Activated CD4-positive, alpha-beta memory T cell treated with anti-CD3 and anti-CD28 coated beads for 36 hours (primary cell): ENCODE results near the gene CYP2A13. TPM values are rescaled to one million over a fixed set of nuclear protein-coding genes. Genes with fewer than 3 reads are reported as not detected.
"Not testable (repeated sequence)": the region's sequence is repeated elsewhere in the genome, so short reads cannot be mapped to it uniquely, and the experiment has no call there.

Source experiments
- CTCF ChIA-PET: fragments of 350-600 bp; sonication (Branson Sonifier 250); formaldehyde crosslinking; loops from one replicate; lab custom pipeline; 2021; ENCODE audit warnings: antibody characterized with exemption, inconsistent platforms; lab: Charles Lee
- POLR2A ChIA-PET: fragments of 350-600 bp; sonication (Branson Sonifier 250); formaldehyde crosslinking; loops from one replicate; lab custom pipeline; 2021; ENCODE audit warnings: antibody characterized with exemption; lab: Charles Lee
- DNase-seq: peaks from one replicate; pipeline ENCODE4 v3.0.0-alpha.2; 2020
- H3K27ac Mint-ChIP-seq: one replicate; pipeline ENCODE4 v1.8.0; 2021; ENCODE audit warnings: mixed read lengths
- H3K27me3 Mint-ChIP-seq: one replicate; pipeline ENCODE4 v1.8.0; 2021; ENCODE audit warnings: mixed read lengths
- H3K36me3 Mint-ChIP-seq: one replicate; pipeline ENCODE4 v1.8.0; 2021; ENCODE audit warnings: mixed read lengths
- H3K4me1 Mint-ChIP-seq: one replicate; pipeline ENCODE4 v1.8.0; 2021; ENCODE audit warnings: low read depth, mixed read lengths
- H3K4me3 Mint-ChIP-seq: one replicate; pipeline ENCODE4 v1.8.0; 2021; ENCODE audit warnings: mild to moderate bottlenecking, mixed read lengths
- H3K9me3 Mint-ChIP-seq: one replicate; pipeline ENCODE4 v1.8.0; 2021; ENCODE audit warnings: mixed read lengths
- intact Hi-C: fragments of 100-400 bp; cut with micrococcal nuclease; formaldehyde crosslinking; loops from one replicate; pipeline ENCODE4 v1.15.1; 2023
- total RNA-seq, 2 experiments: library from RNA; stranded (reverse); gene quantifications; one replicate each; pipeline ENCODE4 v1.2.3, GENCODE V29; 2021

Gene CYP2A13
- total RNA-seq, 2 experiments from 2014 or later, result not detected

DNA sequence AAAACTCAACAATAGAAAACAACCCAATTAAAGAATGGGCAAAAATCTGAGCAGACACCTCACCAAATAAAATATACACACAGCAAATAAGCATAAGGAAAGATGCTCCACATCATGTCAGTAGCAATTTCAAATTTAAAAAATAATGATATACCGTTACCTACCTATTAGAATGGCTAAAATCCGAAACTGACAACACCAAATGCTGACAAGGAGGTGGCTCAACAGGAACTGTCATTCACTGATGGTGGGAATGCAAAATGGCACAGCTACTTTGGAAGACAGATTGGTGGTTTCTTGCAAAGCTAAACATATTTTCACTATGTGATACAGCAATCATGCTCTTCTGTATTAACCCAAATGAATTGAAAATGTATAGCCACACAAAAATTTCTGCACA is 9.1 kb downstream of the CYP2A13 start:
- ChIA-PET CTCF (no interaction called here), POLR2A (no interaction called here)
- no peak for DNase-seq
- intact Hi-C loops, result no loop called here
- Mint-ChIP-seq H3K9me3 (peaks cover 14% of the 10 kb centered on the region), H3K27me3 (peaks cover 32% of the 10 kb centered on the region), H3K36me3 (peaks cover 7% of the 10 kb centered on the region), H3K4me1 (no peaks in the 10 kb centered on the region), H3K4me3 (no peak overlapping the region), H3K27ac (no peak overlapping the region)

DNA sequence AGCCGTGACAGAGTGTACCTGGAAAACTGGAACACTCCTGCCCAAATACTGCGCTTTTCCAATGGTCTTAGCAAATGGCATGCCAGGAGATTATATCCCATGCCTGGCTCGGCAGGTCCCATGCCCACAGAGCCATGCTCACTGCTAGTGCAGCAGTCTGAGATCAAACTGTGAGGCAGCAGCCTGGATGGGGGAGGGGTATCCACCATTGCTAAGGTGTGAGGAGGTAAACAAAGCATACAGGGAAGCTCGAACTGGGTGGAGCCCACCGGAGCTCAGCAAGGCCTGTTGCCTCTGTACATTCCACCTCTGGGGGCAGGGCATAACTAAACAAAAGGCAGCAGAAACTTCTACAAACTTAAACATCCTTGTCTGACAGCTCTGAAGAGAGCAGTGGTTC is 10.5 kb downstream of the CYP2A13 start:
- DNase-seq, result no peak
- ChIA-PET CTCF (no interaction called here), POLR2A (no interaction called here)
- no peak overlapping the region for H3K27ac Mint-ChIP-seq
- H3K9me3 Mint-ChIP-seq, result peaks cover 17% of the 10 kb centered on the region
- H3K27me3 Mint-ChIP-seq, result peaks cover 26% of the 10 kb centered on the region
- no peaks in the 10 kb centered on the region for H3K4me1 Mint-ChIP-seq
- peaks cover 9% of the 10 kb centered on the region for H3K36me3 Mint-ChIP-seq
- H3K4me3 Mint-ChIP-seq, result no peak overlapping the region
- intact Hi-C loops, result no loop called here

DNA sequence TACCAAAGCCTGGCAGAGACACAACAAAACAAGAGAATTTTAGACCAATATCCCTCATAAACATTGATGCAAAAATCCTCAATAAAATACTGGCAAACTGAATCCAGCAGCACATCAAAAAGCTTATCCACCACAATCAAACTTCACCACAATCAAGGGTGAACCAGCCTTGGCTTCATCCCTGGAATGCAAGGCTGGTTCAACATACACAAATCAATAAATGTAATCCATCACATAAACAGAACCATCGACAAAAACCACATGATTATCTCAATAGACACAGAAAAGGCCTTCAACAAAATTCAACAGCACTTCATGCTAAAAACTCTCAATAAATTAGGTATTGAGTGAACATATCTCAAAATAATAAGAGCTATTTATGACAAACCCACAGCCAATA is 14.0 kb downstream of the CYP2A13 start:
- CTCF ChIA-PET, H3K27ac Mint-ChIP-seq, POLR2A ChIA-PET, H3K4me3 Mint-ChIP-seq, H3K27me3 Mint-ChIP-seq, DNase-seq, intact Hi-C loops, H3K4me1 Mint-ChIP-seq: not testable (repeated sequence)
- H3K9me3 Mint-ChIP-seq, result peaks cover 23% of the 10 kb centered on the region
- peaks cover 12% of the 10 kb centered on the region for H3K36me3 Mint-ChIP-seq

DNA sequence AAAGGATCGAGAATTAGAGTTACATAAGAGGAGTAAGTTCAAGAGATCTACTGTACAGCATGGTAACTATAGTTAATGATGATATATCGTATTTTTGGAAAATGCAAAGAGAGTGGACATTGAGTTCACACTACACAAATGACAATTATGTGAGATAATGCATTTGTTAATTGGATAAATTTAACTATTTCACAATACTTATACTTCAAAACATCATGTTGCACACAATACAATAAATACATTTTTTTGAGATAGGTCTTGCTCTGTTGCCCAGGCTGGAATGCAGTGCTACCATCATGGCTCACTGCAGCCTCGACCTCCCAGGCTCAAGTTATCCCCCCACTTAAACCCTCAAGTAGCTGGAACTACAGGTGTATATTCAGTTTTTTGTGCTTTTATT is 17.9 kb downstream of the CYP2A13 start:
- DNase-seq, result no peak
- no peaks in the 10 kb centered on the region for H3K4me1 Mint-ChIP-seq
- intact Hi-C loops, result no loop called here
- POLR2A ChIA-PET, result no interaction called here
- H3K4me3 Mint-ChIP-seq, result no peak overlapping the region
- peaks cover 9% of the 10 kb centered on the region for H3K36me3 Mint-ChIP-seq
- CTCF ChIA-PET, result no interaction called here
- no peaks in the 10 kb centered on the region for H3K27me3 Mint-ChIP-seq
- peaks cover 20% of the 10 kb centered on the region for H3K9me3 Mint-ChIP-seq
- no peak overlapping the region for H3K27ac Mint-ChIP-seq

DNA sequence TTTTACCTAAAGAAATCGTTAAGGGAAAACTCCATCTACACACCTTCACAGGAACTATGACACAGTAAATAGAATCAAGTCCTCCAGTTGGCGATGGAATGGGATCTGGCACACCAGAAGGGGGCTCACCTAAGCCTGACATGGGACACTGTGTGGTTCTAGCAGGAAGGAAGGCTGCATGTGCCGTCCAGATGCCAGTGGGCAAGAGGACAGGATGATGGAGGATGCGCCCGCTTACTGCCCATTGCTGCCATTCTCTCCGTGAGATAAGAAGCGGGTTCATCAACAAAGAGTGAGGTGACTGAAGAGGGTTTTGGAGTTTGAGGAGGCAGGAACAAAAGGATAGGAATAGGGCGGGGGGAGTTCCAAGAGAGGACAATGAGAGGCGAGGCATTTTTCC is 23.0 kb downstream of the CYP2A13 start:
- CTCF ChIA-PET, result interaction anchor here (0.9 kb wide), 1 partner anchor 12 kb away, joined by 3 read pairs; no protein-coding TSS in a partner anchor
- Mint-ChIP-seq H3K27me3 (no peaks in the 10 kb centered on the region), H3K4me3 (no peak overlapping the region), H3K36me3 (no peaks in the 10 kb centered on the region), H3K27ac (no peak overlapping the region), H3K4me1 (no peaks in the 10 kb centered on the region), H3K9me3 (no peaks in the 10 kb centered on the region)
- POLR2A ChIA-PET, result no interaction called here
- intact Hi-C loops, result no loop called here
- peak; percentile 3 for DNase-seq

DNA sequence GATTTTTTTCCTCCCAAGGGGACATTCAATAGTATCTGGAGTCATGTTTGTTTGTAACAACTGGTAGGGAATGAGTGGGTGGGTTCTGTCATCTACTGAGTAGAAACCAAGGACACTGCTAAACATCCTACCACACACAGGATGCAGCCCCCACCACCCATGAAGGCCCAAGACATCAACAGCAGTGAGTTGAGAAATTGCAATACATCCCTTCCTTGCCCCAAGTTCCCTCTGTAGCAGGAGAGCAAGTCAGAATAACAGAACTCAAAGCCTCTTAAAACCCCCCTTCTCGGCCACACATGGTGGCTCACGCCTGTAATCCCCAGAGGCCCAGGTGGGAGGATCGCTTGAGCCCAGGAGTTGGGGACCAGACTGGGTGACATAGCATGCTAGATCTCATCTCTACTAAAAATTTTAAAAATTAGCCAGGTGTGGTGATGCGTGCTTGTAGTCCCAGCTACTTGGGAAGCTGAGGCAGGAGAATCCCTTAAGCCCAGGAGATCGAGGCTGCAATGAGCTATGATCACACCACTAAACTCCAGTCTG is 23.6 kb downstream of the CYP2A13 start:
- POLR2A ChIA-PET, result no interaction called here
- Mint-ChIP-seq H3K36me3 (no peaks in the 10 kb centered on the region), H3K27me3 (no peaks in the 10 kb centered on the region), H3K9me3 (no peaks in the 10 kb centered on the region), H3K4me3 (no peak overlapping the region), H3K27ac (no peak overlapping the region), H3K4me1 (no peaks in the 10 kb centered on the region)
- CTCF ChIA-PET, result interaction anchor here (1.0 to 2.0 kb wide), 2 partner anchors 15 to 33 kb away, joined by 3 to 5 read pairs; no protein-coding TSS in a partner anchor
- intact Hi-C loops, result no loop called here
- peak; percentile 3 for DNase-seq

DNA sequence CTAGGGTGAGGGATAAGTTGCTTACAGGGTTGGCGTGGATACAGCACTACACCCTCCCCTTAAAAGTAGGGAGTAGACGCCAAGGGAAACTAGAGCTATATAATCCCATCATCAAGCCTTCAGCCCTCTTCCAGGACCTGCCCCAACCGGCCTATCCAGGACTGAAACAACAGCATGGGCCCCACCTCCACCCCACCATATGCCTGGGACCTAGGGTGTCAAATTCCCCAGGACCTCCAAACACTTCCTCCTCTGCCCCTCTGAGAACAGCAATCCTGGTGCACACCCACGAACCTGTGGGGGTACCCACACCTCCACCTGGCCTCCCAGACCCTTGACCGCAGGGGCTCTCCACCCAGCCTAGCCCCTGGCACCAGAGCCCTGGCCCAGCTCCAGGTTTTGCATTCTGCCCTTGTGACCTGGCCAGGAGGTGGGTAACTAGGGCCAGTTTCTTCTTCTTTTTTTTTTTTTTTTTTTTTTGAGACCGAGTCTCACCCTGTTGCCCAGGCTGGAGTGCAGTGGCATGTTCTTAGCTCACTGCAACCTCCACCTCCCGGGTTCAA is 24.6 kb downstream of the CYP2A13 start:
- CTCF ChIA-PET, result interaction anchor here (1.0 to 2.0 kb wide), 2 partner anchors 14 to 32 kb away, joined by 3 to 5 read pairs; no protein-coding TSS in a partner anchor
- DNase-seq, result no peak
- no peaks in the 10 kb centered on the region for H3K27me3 Mint-ChIP-seq
- no peak overlapping the region for H3K4me3 Mint-ChIP-seq
- no peaks in the 10 kb centered on the region for H3K36me3 Mint-ChIP-seq
- POLR2A ChIA-PET, result no interaction called here
- no peaks in the 10 kb centered on the region for H3K9me3 Mint-ChIP-seq
- H3K4me1 Mint-ChIP-seq, result no peaks in the 10 kb centered on the region
- no peak overlapping the region for H3K27ac Mint-ChIP-seq
- intact Hi-C loops, result no loop called here

DNA sequence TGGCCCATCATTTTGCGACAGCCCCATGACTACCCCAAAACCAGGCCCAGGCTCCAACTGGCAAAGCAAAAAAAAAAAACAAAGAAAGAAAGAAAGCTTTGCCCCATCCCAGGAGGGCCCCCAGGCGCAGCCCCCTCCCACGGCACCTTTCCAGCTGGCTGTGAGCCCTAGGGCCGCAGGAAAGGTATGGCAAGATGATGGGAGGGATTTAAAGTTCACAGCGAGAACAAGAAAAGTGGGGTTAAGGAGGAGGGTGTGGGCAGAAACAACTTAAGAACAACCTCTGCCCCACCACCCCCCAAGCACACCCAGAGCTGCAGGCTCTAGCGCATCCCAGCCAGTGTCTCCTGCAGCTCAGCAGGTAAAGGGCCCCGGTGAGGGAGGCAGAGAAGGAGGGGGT is 25.9 kb downstream of the CYP2A13 start, which contains the start of gene CYP2F1:
TSS of gene CYP2F1 (plus strand) at position 301 of the 400 bp plus-strand sequence. CDS start 1,757 bp downstream, outside the sequence.
- no peak for DNase-seq
- CTCF ChIA-PET, result interaction anchor here (2.0 kb wide), 1 partner anchor 30 kb away, joined by 5 read pairs; no protein-coding TSS in a partner anchor
- no peaks in the 10 kb centered on the region for H3K27me3 Mint-ChIP-seq
- intact Hi-C loops, result no loop called here
- no peaks in the 10 kb centered on the region for H3K4me1 Mint-ChIP-seq
- H3K9me3 Mint-ChIP-seq, result no peaks in the 10 kb centered on the region
- H3K36me3 Mint-ChIP-seq, result no peaks in the 10 kb centered on the region
- H3K27ac Mint-ChIP-seq, result no peak within 1 kb of the TSS
- POLR2A ChIA-PET, result no interaction called here
- no peak within 1 kb of the TSS for H3K4me3 Mint-ChIP-seq

DNA sequence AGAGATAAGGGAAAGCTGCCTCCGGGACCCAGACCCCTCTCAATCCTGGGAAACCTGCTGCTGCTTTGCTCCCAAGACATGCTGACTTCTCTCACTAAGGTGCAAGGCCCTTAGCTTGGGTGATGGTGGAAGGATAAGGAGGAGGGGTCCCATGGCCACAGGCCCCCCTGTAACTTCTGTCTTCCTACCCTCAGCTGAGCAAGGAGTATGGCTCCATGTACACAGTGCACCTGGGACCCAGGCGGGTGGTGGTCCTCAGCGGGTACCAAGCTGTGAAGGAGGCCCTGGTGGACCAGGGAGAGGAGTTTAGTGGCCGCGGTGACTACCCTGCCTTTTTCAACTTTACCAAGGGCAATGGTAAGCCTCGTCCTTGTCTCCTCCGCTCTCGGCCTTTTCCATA is 28.0 kb downstream of the CYP2A13 start:
- Mint-ChIP-seq H3K27ac (no peak overlapping the region), H3K9me3 (no peaks in the 10 kb centered on the region), H3K27me3 (no peaks in the 10 kb centered on the region), H3K4me3 (no peak overlapping the region), H3K36me3 (no peaks in the 10 kb centered on the region), H3K4me1 (peaks cover 11% of the 10 kb centered on the region)
- no peak for DNase-seq
- intact Hi-C loops, result no loop called here
- ChIA-PET POLR2A (no interaction called here), CTCF (no interaction called here)

DNA sequence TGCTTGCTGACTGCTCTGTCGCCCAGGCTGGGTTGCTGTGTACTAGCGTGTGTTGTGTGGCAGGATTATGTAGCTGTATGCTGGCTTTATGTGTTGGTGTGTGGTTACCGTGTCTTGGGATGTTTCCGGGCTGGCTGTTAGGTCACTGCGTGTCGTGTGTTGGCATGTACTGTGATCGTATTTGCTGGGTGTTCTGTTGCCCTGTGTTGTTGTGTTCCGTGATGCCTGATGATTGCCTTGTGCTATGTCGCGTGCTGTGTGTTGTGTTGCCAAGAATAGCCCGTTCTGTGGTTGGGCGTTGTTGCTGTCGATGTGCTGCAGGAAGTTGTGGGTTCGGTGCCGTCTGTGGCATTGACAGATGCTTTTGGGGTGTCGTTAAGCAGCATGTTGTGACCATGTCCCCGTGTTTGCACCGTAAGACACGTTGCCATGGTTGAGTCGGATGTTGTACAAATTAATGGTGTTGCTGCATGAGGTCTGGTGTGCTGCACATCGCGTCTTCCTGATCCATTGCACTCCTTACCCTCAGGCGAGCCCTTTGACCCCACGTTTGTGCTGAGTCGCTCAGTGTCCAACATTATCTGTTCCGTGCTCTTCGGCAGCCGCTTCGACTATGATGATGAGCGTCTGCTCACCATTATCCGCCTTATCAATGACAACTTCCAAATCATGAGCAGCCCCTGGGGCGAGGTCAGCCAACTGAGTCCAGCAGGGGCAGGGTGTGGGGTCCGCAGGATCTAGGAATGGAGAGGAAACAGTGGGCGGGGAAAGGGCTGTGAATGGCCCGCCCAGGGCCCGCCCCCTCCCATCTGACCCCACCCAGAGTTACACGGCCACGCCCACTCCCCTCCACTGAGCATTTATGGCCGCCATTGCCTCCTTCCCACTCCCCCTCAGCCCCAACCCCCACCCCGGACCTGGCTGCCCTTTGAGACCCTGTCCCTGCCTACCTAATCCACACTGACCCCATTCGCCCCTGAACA is 33.0 kb downstream of the CYP2A13 start:
- peak overlapping the region; percentile 50 for H3K4me3 Mint-ChIP-seq
- intact Hi-C loops, result not testable (repeated sequence)

DNA sequence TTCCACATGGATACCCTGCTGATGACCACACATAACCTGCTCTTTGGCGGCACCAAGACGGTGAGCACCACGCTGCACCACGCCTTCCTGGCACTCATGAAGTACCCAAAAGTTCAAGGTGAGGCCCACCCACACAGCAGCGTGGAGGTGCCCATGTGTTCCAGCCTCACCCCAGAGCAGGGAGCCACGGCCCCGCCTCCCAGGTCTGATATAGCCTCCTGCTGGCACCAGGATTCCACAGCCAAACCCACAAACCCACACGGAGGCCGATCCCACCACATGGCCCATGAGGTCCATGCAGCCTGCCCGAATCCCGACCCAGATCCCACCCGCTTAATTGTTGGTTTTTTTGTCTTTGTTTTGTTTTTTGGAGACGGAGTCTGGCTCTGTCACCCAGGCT is 34.6 kb downstream of the CYP2A13 start:
- CTCF ChIA-PET, result interaction anchor here (0.6 to 2.3 kb wide), 2 partner anchors 12 to 22 kb away, joined by 3 to 10 read pairs; no protein-coding TSS in a partner anchor
- H3K4me3 Mint-ChIP-seq, intact Hi-C loops, DNase-seq, H3K27ac Mint-ChIP-seq, H3K27me3 Mint-ChIP-seq, H3K9me3 Mint-ChIP-seq, H3K36me3 Mint-ChIP-seq, POLR2A ChIA-PET: not testable (repeated sequence)
- peaks cover 21% of the 10 kb centered on the region for H3K4me1 Mint-ChIP-seq

More for the DNA sequence above, 33.0 kb downstream of the CYP2A13 start:
- H3K36me3 Mint-ChIP-seq, H3K9me3 Mint-ChIP-seq, H3K27me3 Mint-ChIP-seq, POLR2A ChIA-PET: not testable (repeated sequence)
- DNase-seq, result peak; percentile 67
- peaks cover 12% of the 10 kb centered on the region for H3K4me1 Mint-ChIP-seq
- H3K27ac Mint-ChIP-seq, result peak overlapping the region; percentile 50
- CTCF ChIA-PET, result interaction anchor here (0.7 to 0.8 kb wide), 2 partner anchors 10 to 23 kb away, joined by 3 to 4 read pairs; no protein-coding TSS in a partner anchor
